ENCODE data around the gene POR.
"Not testable (repeated sequence)": the region's sequence is repeated elsewhere in the genome, so short reads cannot be mapped to it uniquely, and the experiment has no call there.

Gene POR

DNA sequence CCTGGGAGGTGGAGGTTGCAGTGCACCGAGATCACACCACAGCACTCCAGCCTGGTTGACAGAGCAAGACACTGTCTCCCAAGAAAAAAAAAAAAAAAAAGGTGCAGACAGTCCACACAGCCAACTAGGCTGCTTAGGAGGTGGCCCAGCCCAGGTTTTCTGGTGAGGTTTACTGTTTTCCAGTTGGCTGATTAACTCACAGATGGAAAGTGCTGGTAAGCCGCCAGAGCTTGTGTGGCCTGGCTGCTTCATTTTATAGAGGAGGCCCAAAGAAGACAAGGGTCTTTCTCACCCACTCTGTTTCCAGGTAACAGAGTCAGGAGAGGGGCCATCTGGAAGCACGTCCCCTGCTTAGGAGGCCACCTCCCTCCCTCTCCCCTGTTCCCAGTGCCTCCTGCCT lies 29.9 kb upstream of the POR start:
- DNase-seq (ENCODE audit: low read depth in 2 of 2), result no peak

DNA sequence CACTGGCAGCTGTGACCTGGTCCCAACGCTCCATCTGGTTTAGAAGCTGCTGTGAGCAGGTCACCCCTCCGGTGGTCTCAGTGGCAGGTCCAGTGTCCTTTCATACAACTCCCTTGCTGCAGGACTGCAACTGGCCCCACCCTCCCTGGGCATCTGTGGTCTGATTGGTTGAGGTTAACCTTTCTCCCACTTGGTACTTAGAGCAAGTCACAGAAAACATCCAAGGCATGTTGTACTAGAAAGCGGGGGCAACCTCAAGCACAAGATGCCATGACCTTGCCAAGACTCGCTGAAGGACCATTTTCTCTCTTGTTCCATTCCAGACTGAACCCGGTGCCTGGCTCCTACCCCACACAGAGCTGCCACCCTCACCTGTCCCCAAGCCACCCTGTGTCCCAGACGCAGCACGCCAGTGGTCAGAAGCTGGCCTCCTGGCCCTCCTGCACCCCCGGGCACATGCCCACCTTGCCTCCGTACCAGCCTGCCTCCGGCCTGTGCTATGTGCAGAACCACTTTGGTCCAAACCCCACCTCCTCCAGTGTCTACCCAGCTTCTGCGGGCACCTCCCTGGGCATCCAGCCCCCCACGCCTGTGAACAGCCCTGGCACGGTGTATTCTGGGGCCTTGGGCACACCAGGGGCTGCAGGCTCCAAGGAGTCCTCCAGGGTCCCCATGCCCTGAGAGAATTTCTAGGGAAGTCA lies 27.1 kb upstream of the POR start:
- no peak for DNase-seq (ENCODE audit: low read depth in 2 of 2)

DNA sequence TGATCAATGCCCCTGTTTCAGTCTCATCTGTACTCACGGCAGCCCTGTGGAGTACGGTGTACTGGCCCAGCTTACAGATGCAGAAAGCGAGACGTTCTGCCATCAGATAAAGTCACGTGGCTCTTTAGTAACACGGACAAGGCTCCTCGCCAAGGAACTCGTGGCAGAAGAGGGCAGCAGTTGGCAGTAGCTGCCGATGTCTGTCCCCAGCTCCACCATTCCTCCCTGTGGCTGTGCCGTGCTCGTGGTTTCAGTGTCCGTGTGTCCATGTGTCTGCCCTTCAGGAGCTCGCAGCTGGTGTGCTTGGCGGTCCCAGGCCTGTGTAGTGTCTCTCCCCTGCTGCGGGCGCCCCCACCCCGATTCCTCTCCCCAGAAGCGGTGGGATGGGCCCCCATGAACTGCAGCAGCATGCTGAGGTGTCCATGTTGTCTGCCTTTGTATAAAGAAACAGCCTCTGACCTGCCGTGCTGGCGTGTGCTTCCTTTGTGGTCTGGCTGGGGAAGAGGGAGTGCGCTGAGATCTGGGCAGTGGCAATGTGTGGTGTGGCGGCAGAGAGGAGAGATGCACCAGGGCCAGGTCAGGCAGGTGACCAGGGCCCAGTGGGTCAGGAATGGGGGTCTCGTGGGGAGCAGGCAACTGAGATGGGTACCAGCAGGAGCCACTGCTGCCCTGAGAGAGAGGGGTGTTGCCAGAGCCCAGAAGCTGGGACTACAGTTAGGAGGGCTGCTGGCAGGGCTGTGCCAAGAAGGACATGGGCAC lies 26.3 kb upstream of the POR start:
- no peak for DNase-seq (ENCODE audit: low read depth in 2 of 2)

DNA sequence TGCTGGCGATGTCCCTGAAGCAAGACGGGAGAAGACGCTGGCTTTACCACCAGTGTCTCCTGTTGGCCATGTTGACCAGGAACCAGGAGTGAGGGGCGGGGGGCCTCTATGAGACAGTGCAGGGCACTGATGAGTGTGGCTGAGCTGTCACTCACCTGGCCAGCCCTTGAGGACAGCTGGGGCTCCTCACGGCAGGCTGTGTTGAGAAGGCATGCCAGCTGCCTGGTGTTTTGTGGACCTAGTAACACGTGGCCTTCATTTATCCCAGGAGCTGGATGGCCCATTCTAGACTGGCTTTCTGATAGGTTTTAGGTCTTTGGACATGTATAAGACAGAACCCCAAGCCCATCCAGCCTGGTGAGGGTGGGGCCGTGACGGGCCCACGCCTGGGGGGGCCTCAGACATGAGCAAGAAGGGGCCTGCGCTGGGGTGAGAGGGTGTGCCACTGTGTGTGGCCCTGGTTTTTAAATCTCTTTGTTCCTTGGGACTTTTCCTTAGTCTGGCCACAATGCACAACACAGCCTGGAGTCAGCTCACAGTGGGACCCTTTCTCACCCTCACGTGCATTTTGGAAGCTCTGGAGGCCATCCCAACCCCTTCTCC lies 25.6 kb upstream of the POR start:
- no peak for DNase-seq (ENCODE audit: low read depth in 2 of 2)

DNA sequence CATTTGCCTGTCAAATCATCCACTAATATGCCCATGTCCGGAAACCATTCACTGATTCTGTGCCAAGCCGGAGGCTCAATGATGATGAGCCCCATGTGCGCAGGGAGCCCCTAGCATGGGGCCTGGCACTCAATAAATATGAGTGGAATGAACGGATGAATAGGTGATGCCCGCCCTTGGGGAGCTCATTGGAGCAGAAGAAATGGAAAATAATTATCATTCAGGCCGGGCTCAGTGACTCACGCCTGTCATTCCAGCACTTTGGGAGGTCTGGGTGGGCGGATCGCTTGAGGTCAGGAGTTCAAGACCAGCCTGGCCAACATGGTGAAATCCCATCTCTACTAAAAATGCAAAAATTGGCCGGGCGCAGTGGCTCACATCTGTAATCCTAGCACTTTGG lies 25.1 kb upstream of the POR start:
- no peak for DNase-seq (ENCODE audit: low read depth in 2 of 2)

DNA sequence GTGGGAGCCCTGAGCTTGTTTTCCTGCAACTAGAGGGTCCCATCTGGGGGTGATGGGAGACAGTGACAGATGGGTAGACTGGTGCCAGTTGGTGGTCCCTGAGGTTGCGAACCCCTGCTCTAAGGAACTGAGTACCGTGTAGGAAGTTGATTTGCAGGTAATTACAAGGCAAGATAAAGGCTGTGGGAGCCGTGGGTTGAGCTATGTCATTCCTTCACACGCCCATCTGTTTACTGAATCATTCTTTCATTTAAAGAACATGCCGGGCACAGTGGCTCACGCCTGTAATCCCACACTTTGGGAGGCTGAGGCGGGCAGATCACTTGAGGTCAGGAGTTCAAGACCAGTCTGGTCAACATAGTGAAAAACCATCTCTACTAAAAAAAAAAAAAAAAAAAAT lies 23.7 kb upstream of the POR start:
- DNase-seq (ENCODE audit: low read depth in 2 of 2), result not testable (repeated sequence)

DNA sequence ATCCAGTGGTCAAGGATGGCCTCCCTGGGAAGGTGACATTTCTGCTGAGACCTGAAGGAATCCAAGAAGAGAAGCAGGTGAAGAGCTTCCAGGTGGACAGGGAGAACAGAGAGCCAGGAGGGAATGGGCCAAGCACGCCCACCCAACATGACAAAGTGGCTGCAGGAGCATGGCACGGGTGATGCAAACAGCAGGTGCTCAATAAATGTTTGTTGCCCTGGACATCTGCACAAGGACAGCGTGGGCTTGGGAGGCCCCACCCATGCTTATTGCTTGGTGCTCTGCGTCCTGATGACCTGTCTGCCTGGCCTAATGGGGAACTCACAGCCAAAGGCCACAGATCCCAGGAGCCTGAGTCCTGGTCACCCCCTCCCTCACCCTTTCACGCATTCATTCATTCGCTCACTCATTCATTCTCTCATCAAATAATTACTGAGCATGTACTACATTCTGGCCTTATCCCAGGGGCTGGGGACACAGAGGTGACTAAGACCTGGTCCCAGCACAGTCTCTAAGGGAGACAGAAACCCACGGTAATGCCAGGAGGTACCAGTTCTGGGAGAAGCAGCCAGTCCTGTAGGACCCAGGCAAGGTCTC lies 23.0 kb upstream of the POR start:
- DNase-seq (ENCODE audit: low read depth in 2 of 2), result no peak

DNA sequence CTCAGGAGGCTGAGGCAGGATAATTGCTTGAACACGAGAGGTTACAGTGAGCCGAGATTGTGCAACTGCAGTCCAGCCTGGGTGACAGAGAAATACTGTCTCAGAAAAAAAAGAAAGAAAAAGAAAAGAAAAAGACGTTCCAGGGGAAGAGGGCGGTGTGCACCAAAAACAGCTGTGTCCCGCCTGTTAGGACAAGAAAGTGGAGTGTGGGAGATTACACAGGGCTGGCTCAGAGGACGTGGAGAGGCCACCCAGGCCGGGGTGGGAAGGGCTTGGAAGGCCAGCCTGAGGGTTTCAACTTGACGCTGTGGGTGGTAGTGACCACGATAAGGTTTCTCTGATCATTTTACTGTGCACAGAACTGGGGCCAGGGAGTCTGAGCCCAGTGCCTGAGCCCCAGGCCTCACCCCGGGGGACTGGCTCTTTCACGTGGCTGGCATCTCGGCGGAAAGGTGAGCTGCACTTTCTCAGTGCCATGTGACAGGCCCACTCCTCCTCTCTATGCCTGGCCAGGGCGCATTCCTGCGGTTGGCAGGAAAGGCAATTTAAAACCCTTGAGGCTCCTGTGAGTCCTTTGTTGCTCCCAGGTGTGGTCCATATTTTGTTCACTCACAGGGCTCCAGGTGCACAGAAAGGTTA lies 22.2 kb upstream of the POR start:
- no peak for DNase-seq (ENCODE audit: low read depth in 2 of 2)

DNA sequence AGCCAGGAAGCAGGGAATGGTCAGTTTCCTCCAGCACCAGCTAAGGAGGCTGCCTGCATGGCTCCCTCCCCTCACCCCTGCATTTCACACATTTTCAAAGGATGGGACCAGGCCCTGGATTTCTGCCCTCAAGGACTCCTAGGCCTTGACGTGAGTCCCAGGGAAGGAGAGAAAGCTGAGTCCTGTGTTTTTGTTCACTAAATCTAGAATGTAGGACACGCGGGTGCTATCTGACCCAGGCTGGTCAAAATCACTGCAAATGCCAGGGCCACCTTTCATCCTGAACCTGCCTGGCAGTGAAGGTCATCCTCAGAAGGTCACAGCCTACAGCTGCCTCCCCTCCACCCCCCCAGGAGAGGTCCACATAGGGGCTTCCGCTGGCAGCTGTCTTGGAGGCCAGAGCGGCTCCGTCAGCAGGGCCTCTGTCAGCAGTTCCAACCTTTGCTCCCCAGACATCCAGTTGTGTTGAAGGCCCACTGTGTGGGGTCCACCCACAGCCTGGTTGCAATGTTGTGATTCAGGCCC lies 18.1 kb upstream of the POR start:
- DNase-seq (ENCODE audit: low read depth in 2 of 2), result no peak

DNA sequence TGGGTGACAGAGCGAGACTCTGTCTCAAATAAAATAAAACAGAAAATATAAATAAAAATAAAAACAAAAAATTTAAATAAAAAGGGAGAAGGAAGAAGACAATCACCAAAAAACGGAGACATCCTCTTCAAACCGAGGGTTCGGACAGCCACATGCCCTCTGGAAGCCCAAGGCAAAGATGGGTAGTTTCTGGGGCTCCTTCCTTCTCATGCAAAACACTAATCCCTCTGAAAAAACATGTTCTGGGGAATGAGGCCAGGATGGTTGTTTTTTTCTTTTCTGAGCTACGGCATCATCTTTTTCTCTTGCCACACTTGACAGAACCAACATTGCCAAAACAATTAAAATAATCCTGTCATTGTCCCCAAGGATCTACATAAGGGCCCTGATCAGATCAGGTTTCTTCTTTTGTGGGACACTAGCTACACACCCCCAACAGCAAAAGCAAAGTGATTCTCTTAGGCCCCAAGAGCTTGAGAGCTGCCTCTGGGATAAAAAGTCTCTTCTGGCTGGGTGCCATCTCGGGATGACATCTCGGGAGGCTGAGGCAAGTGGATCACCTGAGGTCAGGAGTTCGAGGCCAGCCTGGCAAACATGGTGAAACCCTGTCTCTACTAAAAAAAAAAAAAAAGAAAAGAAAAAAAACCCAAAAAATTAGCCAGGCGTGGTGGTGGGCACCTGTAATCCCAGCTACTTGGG lies 14.2 kb upstream of the POR start:
- no peak for DNase-seq (ENCODE audit: low read depth in 2 of 2)

DNA sequence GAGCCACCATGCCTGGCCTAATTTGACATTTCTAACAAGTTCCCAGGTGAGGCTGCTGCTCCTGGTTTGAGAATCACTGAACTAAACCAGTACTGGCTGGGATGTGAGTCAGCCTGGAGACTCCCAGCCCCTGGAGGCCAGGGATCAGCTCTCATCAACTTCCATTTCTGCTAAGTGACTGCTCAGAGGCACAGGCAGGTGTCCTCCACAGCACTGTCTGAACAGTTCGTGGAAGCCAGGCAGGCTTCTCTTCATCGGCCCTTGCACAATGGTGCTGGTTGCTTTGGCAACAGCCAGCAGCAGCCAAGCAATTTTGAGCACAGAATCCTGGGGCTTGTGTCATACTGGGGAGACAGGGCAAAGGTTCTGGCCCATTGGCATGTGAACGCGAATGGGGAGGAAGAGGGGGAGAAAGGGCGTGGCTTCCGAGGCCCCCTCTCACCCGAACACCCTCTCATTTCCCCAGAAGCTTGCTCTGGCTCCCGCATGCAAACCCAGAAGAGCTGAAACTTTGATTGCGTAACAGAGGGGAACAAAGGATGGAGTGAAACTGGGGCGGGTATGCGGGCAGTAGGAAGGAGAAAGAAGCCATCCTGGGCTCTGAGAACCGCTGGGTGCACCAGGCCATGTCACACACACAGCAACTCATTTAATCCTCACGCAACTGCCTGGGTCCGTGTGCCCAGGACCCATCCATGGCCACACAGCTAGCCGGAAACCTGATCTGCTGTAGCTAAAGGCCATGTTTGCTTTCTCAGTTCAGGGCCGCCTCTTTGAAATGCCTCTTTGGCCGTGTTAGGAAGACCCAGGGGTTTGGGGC lies 9.0 kb upstream of the POR start:
- DNase-seq (ENCODE audit: low read depth in 2 of 2), result peak in 1 of 2 experiments; percentile 16

DNA sequence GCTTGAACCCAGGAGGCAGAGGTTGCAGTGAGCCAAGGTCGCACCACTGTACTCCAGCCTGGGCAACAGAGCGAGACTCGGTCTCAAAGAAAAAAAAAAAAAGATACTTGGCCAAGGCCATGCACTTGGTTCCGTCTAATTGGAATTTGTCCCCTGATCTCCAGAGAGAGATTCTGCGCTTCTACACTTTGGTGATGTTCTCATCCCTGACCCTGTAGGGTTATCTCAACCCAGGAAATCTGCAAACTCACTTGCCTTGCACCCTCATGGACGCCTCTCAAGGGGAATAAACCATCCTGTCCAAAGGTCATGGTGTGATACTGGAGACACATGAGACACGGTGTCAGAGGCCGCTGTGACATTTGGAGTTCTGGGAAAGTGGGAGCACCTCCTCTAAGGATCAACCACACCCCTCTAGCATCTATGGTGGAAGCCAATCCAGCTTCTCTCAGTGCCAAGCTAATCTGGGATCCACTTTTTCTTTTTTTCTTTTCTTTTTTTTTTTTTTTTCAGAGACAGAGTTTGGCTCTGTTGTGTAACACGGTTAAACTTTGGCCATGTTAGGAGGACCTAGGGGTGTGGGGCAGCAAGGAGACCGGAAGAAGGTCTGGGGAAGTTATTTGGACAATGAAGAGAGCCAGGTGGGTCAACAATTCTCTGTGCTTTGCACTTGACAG lies 7.8 kb upstream of the POR start:
- no peak for DNase-seq (ENCODE audit: low read depth in 2 of 2)

DNA sequence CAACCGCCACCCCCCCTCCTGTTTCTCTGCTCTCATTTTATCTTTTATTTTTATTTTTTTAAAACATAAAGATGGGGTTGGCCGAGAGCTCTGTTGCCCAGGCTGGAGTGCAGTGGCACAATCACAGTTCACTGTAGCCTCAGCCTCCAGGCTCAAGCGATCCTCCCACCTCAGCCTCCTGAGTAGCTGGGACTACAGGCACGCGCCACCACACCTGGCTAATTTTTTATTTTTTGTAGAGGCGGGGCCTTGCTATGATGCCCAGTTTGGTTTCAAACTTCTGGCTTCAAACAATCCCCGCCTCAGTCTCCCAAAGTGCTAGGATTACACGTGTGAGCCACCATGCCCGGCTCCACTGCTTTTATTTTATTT lies 7.3 kb upstream of the POR start:
- DNase-seq (ENCODE audit: low read depth in 2 of 2), result not testable (repeated sequence)

DNA sequence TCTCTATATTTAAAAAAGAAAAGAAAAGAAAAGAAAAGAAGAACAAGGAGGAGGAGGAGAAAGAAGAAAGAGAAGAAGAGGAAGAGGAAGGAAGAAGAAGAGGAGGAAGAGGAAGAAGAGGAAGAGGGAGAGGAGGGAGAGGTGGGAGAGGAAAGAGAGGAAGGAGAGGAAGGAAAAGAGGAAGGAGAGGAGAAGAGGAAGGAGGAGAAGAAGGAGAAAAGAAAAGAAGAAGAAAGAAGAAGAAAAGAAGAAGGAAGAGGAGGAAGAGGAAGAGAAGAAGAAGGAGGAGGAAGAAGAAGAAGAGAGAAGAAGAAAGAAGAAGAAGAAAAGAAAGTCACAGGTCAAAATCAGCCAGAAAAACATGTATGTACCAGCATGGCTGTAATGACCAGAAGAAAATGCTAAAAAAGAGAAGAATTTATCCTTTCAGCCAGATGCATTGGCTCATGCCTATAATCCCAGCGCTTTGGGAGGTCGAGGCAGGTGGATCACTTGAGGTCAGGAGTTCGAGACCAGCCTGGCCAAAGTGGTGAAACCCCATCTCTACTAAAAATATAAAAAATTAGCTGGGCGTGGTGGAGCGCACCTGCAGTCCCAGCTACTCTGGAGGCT lies 5.3 kb upstream of the POR start:
- DNase-seq (ENCODE audit: low read depth in 2 of 2), result no peak

DNA sequence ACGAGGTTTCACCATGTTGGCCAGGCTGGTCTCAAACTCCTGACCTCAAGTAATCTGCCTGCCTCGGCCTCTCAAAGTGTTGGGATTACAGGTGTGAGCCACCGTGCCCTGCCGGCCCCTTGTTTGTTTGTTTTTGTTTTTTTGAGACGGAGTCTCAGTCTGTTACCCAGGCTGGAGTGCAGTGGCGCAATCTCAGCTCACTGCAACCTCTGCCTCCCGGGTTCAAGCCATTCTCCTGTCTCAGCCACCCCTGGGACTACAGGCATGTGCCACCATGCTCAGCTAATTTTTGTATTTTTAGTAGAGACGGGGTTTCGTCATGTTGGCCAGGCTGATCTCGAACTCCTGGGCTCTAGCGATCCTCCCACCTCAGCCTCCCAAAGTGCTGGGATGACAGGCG lies 3.8 kb upstream of the POR start:
- DNase-seq (ENCODE audit: low read depth in 2 of 2), result not testable (repeated sequence)

DNA sequence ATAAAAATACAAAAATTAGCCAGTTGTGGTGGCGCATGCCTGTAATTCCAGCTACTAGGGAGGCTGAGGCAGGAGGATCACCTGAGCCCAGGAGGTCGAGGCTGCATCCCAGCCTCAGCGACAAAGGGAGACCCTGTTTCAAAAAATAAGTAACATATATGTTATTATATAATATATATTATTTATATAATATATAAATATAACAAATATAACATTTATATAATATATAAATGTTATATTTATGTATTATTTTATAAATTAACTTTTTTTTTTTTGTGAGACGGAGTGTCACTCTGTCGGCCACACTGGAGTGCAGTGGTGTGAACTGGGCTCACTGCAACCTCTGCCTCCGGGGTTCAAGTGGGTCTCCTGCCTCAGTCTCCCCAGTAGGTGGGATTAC lies 1.5 kb upstream of the POR start:
- DNase-seq (ENCODE audit: low read depth in 2 of 2), result no peak

DNA sequence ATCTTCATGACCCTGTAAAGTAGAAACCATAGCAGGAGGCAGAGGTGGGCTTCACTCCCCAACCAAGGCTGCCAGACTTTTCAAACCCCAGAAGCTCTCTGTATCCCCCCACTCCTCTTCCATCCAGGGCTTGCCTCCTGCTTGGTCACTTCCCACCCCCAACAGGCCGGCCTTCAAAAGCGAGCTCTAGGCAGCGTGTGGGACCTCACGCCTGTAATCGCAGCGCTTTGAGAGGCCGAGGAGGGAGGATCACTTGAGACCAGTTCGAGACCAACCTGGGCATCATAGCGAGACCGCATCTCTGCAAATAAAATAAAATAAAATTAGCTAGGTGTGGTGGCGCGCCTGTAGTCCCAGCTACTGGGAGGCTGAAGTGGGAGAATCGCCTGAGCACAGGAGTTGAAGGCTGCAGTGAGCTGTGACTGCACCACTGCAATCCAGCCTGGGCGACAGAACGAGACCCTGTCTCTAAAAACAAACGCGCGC lies 743 bp upstream of the POR start:
- DNase-seq (ENCODE audit: low read depth in 2 of 2), result no peak

DNA sequence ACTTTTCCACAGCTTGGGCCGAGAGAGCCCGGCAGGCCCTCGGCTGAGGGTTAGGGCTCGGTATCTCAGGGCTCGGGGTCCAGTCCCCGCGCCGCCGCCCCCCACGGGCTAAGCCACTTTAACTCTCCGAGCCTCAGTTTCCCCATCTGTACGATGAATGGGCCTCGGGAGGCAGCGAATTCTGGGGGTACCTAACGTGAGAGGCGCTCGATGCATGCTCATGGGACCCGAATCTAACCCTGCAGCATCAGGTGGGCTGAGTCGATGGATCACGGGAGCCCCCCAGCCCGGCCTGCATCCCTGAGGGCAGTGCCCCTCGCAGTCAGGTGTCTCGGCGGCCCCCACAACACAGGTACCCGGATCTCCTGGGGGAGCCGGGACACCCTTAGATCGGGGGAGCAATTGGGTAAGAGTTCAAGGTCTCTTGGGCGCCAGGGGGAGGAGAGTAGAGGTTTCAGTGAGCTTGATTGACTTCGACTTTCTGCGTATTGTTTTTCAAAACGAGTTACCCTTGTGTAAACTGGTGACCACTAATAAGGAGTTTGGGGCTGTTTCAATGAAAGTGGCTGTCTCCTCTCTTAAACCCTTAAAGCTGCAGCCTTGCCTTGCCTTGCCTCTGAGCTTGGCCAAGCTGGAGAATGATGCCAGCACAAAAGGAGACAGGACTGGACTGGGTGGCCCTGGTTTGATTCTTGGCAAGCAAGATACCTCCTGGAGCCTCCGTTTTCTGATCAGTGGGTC lies 631 bp downstream of the POR start:
- no peak for DNase-seq (ENCODE audit: low read depth in 2 of 2)

DNA sequence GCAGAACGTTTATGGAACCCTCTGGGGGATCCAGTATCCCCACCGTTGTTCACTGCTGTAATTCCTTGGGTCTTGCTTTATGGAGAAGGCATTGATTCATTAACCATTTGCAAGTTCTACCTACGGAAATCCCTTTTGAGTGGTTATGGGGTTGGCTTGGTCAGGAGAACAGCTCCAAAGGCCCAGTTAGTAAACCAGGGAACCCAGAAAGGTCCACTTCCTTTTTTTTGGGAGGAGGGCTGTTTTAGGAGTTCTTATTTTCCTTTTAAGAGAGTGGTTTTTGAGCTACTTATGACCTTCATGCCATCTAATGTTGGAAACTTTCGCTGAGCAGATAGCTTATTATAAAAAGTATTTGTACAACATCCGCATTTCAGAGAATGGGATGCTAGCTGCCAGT lies 1.3 kb downstream of the POR start:
- DNase-seq (ENCODE audit: low read depth in 2 of 2), result no peak
